Liver (tissue), 9 donors: ENCODE results near the gene MAG. TPM values are rescaled to one million over a fixed set of nuclear protein-coding genes. Genes with fewer than 3 reads are reported as not detected.

Experiments
- DNase-seq: peaks from one replicate; pipeline ENCODE4 v3.0.0-alpha.2; 2017; ENCODE audit warnings: low spot score
- H3K27ac ChIP-seq, 2 donors: one replicate each; pipeline ENCODE4 v1.7.0; 2013; ENCODE audit warnings: inconsistent platforms in 2 of 2, low read length in 2 of 2, control low read depth in 1 of 2, low read depth in 1 of 2, mild to moderate bottlenecking in 1 of 2
- H3K27me3 ChIP-seq, 4 donors: one replicate each; pipeline versions ENCODE4 v1.6.1 to v1.7.0; 2013; ENCODE audit warnings: low read length in 3 of 4, inconsistent platforms in 1 of 4, mild to moderate bottlenecking in 1 of 4, moderate library complexity in 1 of 4; ENCODE audit not compliant: control insufficient read depth in 4 of 4, insufficient read depth in 4 of 4
- H3K36me3 ChIP-seq, 4 donors: one replicate each; pipeline versions ENCODE4 v1.6.1 to v1.7.0; 2013; ENCODE audit warnings: low read length in 3 of 4, mild to moderate bottlenecking in 3 of 4, low read depth in 1 of 4, moderate library complexity in 1 of 4; ENCODE audit not compliant: control insufficient read depth in 4 of 4, insufficient read depth in 3 of 4
- H3K4me1 ChIP-seq, 4 donors: one replicate each; pipeline versions ENCODE4 v1.6.1 to v1.7.0; 2013; ENCODE audit warnings: low read length in 3 of 4, mild to moderate bottlenecking in 3 of 4, moderate library complexity in 1 of 4; ENCODE audit not compliant: control insufficient read depth in 4 of 4, insufficient read depth in 4 of 4
- H3K4me3 ChIP-seq, 3 donors: one replicate each; pipeline versions ENCODE4 v1.6.1 to v1.7.0; 2013; ENCODE audit warnings: low read length in 3 of 3, control low read depth in 1 of 3, low read depth in 1 of 3, mild to moderate bottlenecking in 1 of 3
- H3K9ac ChIP-seq, 2 donors: one replicate each; pipeline ENCODE4 v1.7.0; 2013; ENCODE audit warnings: low read length in 2 of 2, mild to moderate bottlenecking in 2 of 2, moderate library complexity in 2 of 2, control low read depth in 1 of 2, low read depth in 1 of 2
- H3K9me3 ChIP-seq, 4 donors: one replicate each; pipeline versions ENCODE4 v1.6.1 to v1.7.0; 2013; ENCODE audit warnings: low read length in 3 of 4; ENCODE audit not compliant: control insufficient read depth in 4 of 4
- EGR1 ChIP-seq, 2 donors: IDR thresholded peaks; 2 replicates each; pipeline ENCODE4 v1.6.1; 2016 to 2018; ENCODE audit warnings: antibody characterized with exemption in 2 of 2, low read depth in 2 of 2
- FOXA1 ChIP-seq: IDR thresholded peaks from 2 replicates; pipeline ENCODE4 v1.6.1; 2016; ENCODE audit warnings: antibody characterized with exemption
- FOXA2 ChIP-seq: IDR thresholded peaks from 2 replicates; pipeline ENCODE4 v1.6.1; 2016; ENCODE audit warnings: antibody characterized with exemption
- GABPA ChIP-seq, 2 donors: IDR thresholded peaks in 1 of 2; conservative IDR thresholded peaks in 1 of 2; 2 replicates each; pipeline ENCODE4 v1.6.1; 2016; ENCODE audit warnings: antibody characterized with exemption in 2 of 2, mild to moderate bottlenecking in 1 of 2, moderate library complexity in 1 of 2
- HNF4A ChIP-seq, 2 donors: conservative IDR thresholded peaks; 2 replicates each; pipeline ENCODE4 v1.6.1; 2016; ENCODE audit warnings: antibody characterized with exemption in 2 of 2, mild to moderate bottlenecking in 2 of 2
- HNF4G ChIP-seq: IDR thresholded peaks from 2 replicates; pipeline ENCODE4 v1.6.1; 2016; ENCODE audit warnings: antibody characterized with exemption
- JUND ChIP-seq, 2 donors: IDR thresholded peaks; 2 replicates each; pipeline ENCODE4 v1.6.1; 2016; ENCODE audit warnings: antibody characterized with exemption in 2 of 2
- NR2F2 ChIP-seq: IDR thresholded peaks from 2 replicates; pipeline ENCODE4 v1.6.1; 2016; ENCODE audit warnings: antibody characterized with exemption
- RAD21 ChIP-seq, 2 donors: IDR thresholded peaks; 2 replicates each; pipeline ENCODE4 v1.6.1; 2016; ENCODE audit warnings: antibody characterized with exemption in 2 of 2, mild to moderate bottlenecking in 2 of 2
- RXRA ChIP-seq, 2 donors: IDR thresholded peaks; 2 replicates each; pipeline ENCODE4 v1.6.1; 2017 to 2018; ENCODE audit warnings: antibody characterized with exemption in 2 of 2, mild to moderate bottlenecking in 1 of 2
- SP1 ChIP-seq: IDR thresholded peaks from 2 replicates; pipeline ENCODE4 v1.6.1; 2018; ENCODE audit warnings: antibody characterized with exemption, mild to moderate bottlenecking
- TAF1 ChIP-seq: conservative IDR thresholded peaks from 2 replicates; pipeline ENCODE4 v1.6.1; 2016; ENCODE audit warnings: antibody characterized with exemption, mild to moderate bottlenecking
- YY1 ChIP-seq: IDR thresholded peaks from 2 replicates; pipeline ENCODE4 v1.6.1; 2016; ENCODE audit warnings: antibody characterized with exemption, mild to moderate bottlenecking
- WGBS: extraction: QIAGEN DNeasy Blood & Tissue Kit; methylation state at CpG from one replicate; pipeline ENCODE4 v1.1.7; 2013; 5-methylcytosine and 5-hydroxymethylcytosine counted together
- polyA plus RNA-seq, 2 donors: library from polyadenylated mRNA; stranded (reverse) in 1 of 2; unstranded in 1 of 2; fragments of 200-250 nt in 1 of 2; fragments of >200 nt in 1 of 2; fragmentation: Nextera tagmentation in 1 of 2; extraction: Ambion mirVana in 1 of 2; gene quantifications; one replicate each; pipeline versions ENCODE4 v1.2.1 to v1.2.3, GENCODE V29; 2013 to 2015
- total RNA-seq, 2 donors: library from RNA; depleted of rRNA; stranded (reverse); fragments of >200 nt; gene quantifications; one replicate each; pipeline ENCODE4 v1.2.3, GENCODE V29; 2014
- TF ChIP-seq, protein P1 (sequence below): IDR thresholded peaks from 2 replicates; pipeline ENCODE4 v1.6.1; 2016; ENCODE audit warnings: antibody characterized with exemption
- TF ChIP-seq, protein P2 (sequence below): IDR thresholded peaks from 2 replicates; pipeline ENCODE4 v1.6.1; 2016; ENCODE audit warnings: antibody characterized with exemption, mild to moderate bottlenecking
- TF ChIP-seq, protein P3 (sequence below): IDR thresholded peaks from 2 replicates; pipeline ENCODE4 v1.6.1; 2016; ENCODE audit warnings: antibody characterized with exemption
- TF ChIP-seq, protein P4 (sequence below): IDR thresholded peaks from 2 replicates; pipeline ENCODE4 v1.6.1; 2016; ENCODE audit warnings: antibody characterized with exemption
- donor health status: healthy.
- donor health status: healthy.
- donor health status: healthy.
- donor health status: healthy.
- donor health status: healthy.

Gene MAG
- total and polyA plus RNA-seq, 4 donors: 0.29 to 3.9 (median 0.33) TPM; not detected in 1

DNA sequence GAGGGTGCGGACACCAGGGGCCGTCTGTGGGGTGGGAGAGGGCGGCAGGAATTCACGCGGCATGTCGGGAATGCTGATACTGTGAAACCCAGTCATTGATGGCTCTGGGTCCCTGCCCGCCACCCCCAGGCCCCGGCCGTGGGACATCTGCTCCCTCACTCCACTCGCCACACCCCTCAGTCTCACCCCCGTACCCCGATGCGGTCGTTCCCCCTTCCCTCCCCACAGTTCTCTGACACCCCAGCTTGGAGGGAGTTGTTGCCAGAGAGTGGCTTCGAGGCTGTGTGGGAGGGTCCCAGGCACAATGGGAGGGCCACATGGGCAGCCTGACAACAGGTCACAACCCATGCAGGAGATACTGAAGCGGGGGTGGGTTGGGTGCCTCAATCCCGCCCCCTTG, 1.8 kb downstream of the MAG start:
- TF ChIP-seq FOXA2 (no peak), FOXA1 (no peak), RAD21 (IDR thresholded peaks at IDR 0.05) (no peak), SP1 (no peak), GABPA (IDR thresholded peaks at IDR 0.05 in 1 of 2, conservative IDR thresholded peaks at IDR 0.05 in 1 of 2) (no peak), EGR1 (IDR thresholded peaks at IDR 0.05; ENCODE audit: low read depth in 2 of 2) (no peak), NR2F2 (no peak), JUND (IDR thresholded peaks at IDR 0.05) (no peak), HNF4A (conservative IDR thresholded peaks at IDR 0.05) (no peak), YY1 (no peak), HNF4G (no peak)
- TF ChIP-seq, protein P1, sequence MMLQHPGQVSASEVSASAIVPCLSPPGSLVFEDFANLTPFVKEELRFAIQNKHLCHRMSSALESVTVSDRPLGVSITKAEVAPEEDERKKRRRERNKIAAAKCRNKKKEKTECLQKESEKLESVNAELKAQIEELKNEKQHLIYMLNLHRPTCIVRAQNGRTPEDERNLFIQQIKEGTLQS: no peak
- TF ChIP-seq, protein P2, sequence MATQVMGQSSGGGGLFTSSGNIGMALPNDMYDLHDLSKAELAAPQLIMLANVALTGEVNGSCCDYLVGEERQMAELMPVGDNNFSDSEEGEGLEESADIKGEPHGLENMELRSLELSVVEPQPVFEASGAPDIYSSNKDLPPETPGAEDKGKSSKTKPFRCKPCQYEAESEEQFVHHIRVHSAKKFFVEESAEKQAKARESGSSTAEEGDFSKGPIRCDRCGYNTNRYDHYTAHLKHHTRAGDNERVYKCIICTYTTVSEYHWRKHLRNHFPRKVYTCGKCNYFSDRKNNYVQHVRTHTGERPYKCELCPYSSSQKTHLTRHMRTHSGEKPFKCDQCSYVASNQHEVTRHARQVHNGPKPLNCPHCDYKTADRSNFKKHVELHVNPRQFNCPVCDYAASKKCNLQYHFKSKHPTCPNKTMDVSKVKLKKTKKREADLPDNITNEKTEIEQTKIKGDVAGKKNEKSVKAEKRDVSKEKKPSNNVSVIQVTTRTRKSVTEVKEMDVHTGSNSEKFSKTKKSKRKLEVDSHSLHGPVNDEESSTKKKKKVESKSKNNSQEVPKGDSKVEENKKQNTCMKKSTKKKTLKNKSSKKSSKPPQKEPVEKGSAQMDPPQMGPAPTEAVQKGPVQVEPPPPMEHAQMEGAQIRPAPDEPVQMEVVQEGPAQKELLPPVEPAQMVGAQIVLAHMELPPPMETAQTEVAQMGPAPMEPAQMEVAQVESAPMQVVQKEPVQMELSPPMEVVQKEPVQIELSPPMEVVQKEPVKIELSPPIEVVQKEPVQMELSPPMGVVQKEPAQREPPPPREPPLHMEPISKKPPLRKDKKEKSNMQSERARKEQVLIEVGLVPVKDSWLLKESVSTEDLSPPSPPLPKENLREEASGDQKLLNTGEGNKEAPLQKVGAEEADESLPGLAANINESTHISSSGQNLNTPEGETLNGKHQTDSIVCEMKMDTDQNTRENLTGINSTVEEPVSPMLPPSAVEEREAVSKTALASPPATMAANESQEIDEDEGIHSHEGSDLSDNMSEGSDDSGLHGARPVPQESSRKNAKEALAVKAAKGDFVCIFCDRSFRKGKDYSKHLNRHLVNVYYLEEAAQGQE: no peak
- TF ChIP-seq, protein P3, sequence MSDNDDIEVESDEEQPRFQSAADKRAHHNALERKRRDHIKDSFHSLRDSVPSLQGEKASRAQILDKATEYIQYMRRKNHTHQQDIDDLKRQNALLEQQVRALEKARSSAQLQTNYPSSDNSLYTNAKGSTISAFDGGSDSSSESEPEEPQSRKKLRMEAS: no peak
- TF ChIP-seq, protein P4, sequence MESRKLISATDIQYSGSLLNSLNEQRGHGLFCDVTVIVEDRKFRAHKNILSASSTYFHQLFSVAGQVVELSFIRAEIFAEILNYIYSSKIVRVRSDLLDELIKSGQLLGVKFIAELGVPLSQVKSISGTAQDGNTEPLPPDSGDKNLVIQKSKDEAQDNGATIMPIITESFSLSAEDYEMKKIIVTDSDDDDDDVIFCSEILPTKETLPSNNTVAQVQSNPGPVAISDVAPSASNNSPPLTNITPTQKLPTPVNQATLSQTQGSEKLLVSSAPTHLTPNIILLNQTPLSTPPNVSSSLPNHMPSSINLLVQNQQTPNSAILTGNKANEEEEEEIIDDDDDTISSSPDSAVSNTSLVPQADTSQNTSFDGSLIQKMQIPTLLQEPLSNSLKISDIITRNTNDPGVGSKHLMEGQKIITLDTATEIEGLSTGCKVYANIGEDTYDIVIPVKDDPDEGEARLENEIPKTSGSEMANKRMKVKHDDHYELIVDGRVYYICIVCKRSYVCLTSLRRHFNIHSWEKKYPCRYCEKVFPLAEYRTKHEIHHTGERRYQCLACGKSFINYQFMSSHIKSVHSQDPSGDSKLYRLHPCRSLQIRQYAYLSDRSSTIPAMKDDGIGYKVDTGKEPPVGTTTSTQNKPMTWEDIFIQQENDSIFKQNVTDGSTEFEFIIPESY: no peak
- no peak overlapping the region for H3K4me3 ChIP-seq
- no peaks in the 10 kb centered on the region for H3K27me3 ChIP-seq
- no peaks in the 10 kb centered on the region for H3K36me3 ChIP-seq
- no peak for DNase-seq
- H3K9me3 ChIP-seq: no peaks in the 10 kb centered on the region
- WGBS: 70% methylated on average over 17 of the region's 17 CpGs
- no peak overlapping the region for H3K9ac ChIP-seq
- H3K4me1 ChIP-seq: no peaks in the 10 kb centered on the region
- H3K27ac ChIP-seq: no peak overlapping the region

DNA sequence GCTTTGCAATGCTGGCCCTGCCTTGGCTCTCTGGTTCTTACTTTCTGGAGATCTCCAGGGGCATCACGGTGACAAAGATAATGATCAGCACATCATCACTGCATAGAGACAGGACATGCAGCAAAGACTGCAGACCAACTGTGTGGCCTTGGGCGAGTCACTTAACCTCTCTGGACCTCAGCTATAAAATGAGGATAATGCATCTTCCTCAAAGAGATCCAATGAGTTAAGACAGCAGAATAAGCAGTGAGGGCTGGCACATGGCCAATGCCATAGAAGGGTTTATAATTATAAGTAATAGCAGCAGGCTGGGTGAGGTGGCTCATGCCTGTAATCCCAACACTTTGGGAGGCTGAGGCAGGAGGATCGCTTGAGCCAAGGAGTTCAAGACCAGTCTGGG, 2.4 kb downstream of the MAG start:
- TF ChIP-seq NR2F2 (no peak), YY1 (no peak), RAD21 (IDR thresholded peaks at IDR 0.05) (no peak), TAF1 (no peak), HNF4G (no peak), RXRA (IDR thresholded peaks at IDR 0.05) (no peak), SP1 (no peak), HNF4A (conservative IDR thresholded peaks at IDR 0.05) (no peak), FOXA2 (no peak), JUND (IDR thresholded peaks at IDR 0.05) (no peak), EGR1 (IDR thresholded peaks at IDR 0.05; ENCODE audit: low read depth in 2 of 2) (no peak)
- TF ChIP-seq, protein P4: no peak
- Histone ChIP-seq H3K36me3 (no peaks in the 10 kb centered on the region), H3K27ac (no peak overlapping the region), H3K4me1 (no peaks in the 10 kb centered on the region), H3K9ac (no peak overlapping the region), H3K4me3 (no peak overlapping the region), H3K27me3 (no peaks in the 10 kb centered on the region), H3K9me3 (no peaks in the 10 kb centered on the region)
- 78% methylated on average over 3 of the region's 3 CpGs for WGBS
- DNase-seq: no peak
